Stimulated activated CD8-positive, alpha-beta memory T cell treated with anti-CD3 and anti-CD28 coated beads, Interleukin-12 subunit alpha, Interleukin-12 subunit beta, amount 100 ng/mL, for 24 hours (primary cell): ENCODE measurements around the gene EIF4H.
"Not testable (repeated sequence)": the region's sequence is repeated elsewhere in the genome, so short reads cannot be mapped to it uniquely, and the experiment has no call there.

Experiments
- DNase-seq: peaks from one replicate; pipeline ENCODE4 v3.0.0-alpha.2; 2020; ENCODE audit errors: extremely low read depth

The EIF4H gene

GRCh38 chr7:74199551-74200355, 25.6 kb downstream of the EIF4H start:
- DNase-seq: no peak

- no peak for DNase-seq
Observed at GRCh38 chr7:74202841-74203556, 28.8 kb downstream of the EIF4H start.

DNA sequence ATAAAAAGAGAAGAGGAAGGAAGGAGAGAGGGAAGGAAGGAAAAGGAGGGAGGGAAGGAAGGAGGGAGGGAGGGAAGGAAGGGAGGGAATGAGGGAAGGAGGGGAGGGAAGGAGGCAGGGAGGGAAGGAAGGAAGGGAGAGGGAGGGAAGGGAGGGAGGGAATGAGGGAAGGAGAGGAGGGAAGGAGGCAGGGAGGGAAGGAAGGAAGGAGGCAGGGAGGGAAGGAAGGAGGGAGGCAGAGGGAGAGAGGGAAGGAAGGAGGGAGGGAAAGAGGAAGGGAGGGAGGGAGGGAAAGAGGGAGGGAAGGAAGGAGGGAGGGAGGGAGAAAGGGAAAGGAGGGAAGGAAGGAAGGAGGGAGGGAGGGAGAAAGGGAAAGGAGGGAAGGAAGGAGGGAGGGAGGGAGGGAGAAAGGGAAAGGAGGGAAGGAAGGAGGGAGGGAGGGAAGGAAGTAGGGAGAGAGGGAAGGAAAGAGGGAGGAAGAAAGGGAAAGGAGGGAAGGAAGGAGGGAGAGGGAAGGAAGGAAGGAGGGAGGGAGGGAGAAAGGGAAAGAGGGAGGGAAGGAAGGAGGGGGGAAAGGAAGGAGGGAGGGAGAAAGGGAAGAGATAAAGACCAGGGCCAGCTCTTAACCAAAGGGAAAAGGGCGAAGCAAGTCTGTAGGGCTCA, 29.9 kb downstream of the EIF4H start:
- DNase-seq: no peak

GRCh38 chr7:74206052-74206451, 31.9 kb downstream of the EIF4H start:
- not testable (repeated sequence) for DNase-seq

DNA sequence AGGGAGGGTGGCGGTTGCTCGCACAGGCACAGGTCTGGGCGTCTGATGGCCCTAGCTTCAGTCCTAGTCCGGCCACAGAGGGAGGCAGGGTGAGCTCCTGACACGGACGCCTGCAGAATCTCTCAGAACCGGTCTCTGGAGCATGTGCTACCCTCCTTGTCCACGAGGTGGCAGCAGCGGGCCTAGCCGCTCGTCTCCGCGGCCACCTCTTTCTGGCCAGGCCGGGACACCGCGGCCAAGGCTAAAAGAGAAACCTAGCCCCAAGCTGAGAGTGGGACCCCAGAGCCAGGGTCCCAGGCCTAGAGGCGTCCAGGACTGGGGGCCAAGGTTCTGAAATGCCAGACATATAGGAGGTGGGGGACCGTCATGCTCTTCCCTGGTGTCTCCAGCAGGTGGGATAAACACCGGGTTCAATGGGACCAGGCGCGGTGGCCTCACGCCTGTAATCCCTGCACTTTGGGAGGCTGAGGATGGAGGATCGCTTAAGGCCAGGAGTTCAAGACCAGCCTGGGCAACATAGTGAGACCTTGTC, 32.5 kb downstream of the EIF4H start:
- DNase-seq: peak; percentile 39

- no peak for DNase-seq
Observed at GRCh38 chr7:74207586-74207985, 33.4 kb downstream of the EIF4H start.

GRCh38 chr7:74208241-74208640, 34.1 kb downstream of the EIF4H start:
- DNase-seq: not testable (repeated sequence)

DNA sequence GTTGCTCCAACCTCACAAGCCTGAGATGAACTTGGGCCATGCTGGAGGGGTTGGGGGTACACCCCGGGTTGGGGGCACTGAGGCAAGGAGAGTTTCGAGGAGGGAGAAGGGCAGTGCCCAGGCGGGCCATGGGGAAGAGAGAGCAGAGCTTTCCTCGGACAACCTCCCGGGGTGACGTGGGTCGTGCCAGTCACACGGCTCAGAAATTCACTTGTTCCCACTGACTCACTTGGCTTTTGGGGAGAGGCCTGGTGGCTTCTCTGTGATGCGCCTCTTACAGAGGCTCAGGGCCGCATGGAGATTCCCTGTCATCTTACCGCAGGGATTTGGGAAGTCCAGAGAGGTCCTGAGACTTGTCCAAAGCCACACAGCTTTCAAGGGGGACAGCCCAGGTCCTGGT, 38.5 kb downstream of the EIF4H start:
- no peak for DNase-seq

- no peak for DNase-seq
Observed at GRCh38 chr7:74214816-74215630, 40.9 kb downstream of the EIF4H start.

- no peak for DNase-seq
Observed at GRCh38 chr7:74215921-74216320, 41.8 kb downstream of the EIF4H start.

GRCh38 chr7:74216361-74216761, 42.2 kb downstream of the EIF4H start:
- no peak for DNase-seq

- DNase-seq: no peak
Observed at GRCh38 chr7:74217455-74218342, 43.5 kb downstream of the EIF4H start.

- DNase-seq: no peak
Observed at GRCh38 chr7:74218343-74218698, 44.2 kb downstream of the EIF4H start.

DNA sequence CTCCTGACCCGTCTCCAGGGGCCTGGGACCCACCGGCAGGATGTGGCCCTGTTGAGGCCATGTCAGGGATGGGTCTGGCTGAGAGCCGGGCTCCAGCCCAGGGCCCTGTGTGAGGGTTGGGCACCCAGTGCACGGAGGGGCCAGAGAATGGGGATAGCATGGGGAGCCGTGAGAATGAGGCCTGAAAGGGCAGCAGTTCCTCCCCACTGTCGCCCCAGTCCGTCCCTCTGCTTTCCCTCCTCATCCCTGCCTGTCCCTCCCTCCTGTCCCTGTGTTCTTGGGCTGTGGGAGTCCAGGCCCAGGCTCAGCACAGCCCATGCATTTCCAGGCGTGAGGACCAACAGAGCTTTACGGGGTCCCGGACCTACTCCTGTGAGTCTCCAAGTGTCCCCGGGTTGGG, 45.3 kb downstream of the EIF4H start:
- no peak for DNase-seq

- DNase-seq: no peak
Observed at GRCh38 chr7:74220229-74220628, 46.1 kb downstream of the EIF4H start.

DNA sequence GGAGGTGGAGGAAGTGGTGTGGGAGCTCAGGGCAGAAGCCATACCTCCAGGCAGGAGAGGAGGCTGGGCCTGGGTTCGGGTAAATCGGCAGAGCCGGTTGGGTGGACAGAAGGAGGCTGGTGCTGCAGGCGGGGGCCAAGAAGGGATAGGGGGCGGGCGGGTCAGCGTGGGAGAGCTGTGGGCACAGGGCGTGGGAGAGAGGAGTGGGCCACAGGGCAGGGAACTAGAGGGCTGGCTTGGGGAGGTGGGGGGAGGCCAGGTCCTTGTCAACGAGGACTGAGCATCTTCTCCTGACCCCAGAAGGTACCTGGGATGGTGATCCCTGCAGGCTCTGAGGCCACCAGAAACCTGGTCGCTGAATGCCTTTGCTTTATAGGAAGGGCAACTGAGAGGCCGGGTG, 47.6 kb downstream of the EIF4H start:
- DNase-seq: no peak

DNA sequence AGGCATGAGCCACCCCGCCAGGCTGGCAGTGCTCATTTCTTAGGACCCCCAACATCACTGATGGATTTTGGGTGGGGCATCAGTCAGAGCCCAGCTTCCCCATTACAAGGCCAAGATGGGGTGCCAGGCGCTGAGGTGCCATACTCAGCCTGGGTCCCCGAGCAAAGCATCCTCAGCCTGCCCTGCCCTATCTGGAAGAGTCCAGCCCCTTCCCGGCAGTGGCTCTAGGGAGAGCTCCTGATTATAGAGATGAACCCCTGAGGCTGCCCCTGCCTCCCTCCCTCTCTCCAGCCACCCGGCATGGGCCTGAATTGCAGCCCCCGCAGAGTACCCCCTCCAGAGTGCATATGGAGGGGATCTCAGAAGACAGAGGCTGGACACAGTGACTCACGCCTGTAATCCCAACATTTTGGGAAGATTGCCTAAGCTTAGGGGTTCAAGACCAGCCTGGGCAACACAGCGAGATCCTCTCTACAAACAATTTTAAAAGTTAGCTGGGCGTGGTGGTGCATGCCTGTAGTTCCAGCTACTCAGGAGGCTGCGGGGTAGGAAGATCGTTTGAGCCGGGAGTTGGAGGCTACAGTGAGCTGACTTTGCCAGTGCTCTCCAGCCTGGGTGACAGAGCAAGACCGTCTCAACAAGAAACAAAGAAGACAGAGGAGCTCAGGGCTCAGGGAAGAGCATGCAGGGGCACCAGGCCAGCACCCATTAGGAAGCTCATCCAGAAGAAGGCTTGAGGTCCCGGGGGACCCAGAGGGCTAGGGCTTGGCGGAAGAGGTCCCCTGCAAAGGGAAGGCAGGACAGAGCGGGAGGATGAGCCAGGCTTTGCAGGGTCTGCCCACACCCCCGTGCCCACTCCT, 48.9 kb downstream of the EIF4H start:
- DNase-seq: no peak

DNA sequence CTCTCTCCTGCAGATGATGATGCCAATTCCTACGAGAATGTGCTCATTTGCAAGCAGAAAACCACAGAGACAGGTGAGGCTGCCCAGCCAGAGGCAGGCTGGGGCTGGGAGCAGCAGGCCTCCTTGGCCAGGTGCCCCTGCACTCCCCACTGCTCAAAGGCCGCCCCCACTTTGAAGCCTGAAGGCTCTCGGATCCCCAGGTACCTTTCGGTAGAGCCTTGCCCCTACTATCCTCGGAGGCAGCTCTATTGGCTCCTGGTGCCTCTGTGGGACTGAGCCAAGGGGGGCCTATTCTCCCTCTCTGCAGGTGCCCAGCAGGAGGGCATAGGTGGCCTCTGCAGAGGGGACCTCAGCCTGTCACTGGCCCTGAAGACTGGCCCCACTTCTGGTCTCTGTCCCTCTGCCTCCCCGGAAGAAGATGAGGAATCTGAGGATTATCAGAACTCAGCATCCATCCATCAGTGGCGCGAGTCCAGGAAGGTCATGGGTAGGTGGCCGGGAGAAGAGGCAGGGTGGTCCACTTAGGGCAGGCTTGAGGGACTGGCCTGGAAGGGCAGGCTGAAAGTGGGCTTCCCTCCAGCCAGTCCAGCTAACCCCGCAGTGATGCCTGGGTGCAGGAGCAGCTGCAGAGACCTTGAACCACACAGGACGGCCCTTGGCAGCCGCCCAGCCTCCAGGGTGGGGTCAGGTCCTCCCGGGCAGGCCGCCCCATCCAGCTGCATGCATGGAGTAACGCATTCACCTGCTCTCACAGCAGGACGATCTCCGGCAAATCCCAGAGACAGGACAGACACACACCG, 49.8 kb downstream of the EIF4H start:
- no peak for DNase-seq

DNA sequence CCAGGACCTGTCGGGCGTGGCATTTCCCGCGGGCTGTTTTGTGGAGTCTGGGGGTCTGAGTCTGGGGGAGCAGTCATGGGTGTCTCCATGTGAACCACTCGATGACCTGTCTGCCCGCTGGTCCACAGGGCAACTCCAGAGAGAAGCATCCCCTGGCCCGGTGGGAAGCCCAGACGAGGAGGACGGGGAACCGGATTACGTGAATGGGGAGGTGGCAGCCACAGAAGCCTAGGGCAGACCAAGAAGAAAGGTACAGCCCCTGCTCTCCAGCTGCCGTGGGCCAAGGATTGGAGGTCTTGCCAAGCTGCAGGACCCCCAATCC, 50.3 kb downstream of the EIF4H start:
- DNase-seq: no peak
